Testis (tissue), 5 donors: ENCODE measurements around the gene UBE2E1. TPM values are rescaled to one million over a fixed set of nuclear protein-coding genes. Genes with fewer than 3 reads are reported as not detected.
A peak's percentile ranks its signal among the peaks of the same experiment; 100 is the strongest.

ENCODE experiments used
- DNase-seq: peaks from one replicate; pipeline ENCODE4 v3.0.0-alpha.2; 2019
- H3K27ac ChIP-seq, 2 donors: fragments of 200-600 bp; sonication (generic); one replicate each; pipeline ENCODE4 v1.5.1; 2019
- H3K27me3 ChIP-seq: fragments of 200-600 bp; sonication (generic); one replicate; pipeline ENCODE4 v1.5.1; 2019
- H3K36me3 ChIP-seq: fragments of 200-600 bp; sonication (generic); one replicate; pipeline ENCODE4 v1.5.1; 2017; ENCODE audit warnings: low read depth; ENCODE audit errors: missing control alignments
- H3K4me1 ChIP-seq: fragments of 200-600 bp; sonication (generic); one replicate; pipeline ENCODE4 v1.5.1; 2019
- H3K4me3 ChIP-seq, 2 donors: fragments of 200-600 bp; sonication (generic); one replicate each; pipeline ENCODE4 v1.5.1; 2017 to 2019
- H3K9me3 ChIP-seq: fragments of 200-600 bp; sonication (generic); one replicate; pipeline ENCODE4 v1.5.1; 2017
- CTCF ChIP-seq, 3 experiments: fragments of 450-650 bp in 2 of 3; fragments of 200-600 bp in 1 of 3; sonication (generic) in 1 of 3; IDR thresholded peaks; one replicate each; pipeline ENCODE4 v1.5.1; 2016 to 2019; ENCODE audit warnings: antibody characterized with exemption in 3 of 3, mild to moderate bottlenecking in 2 of 3, moderate library complexity in 1 of 3
- POLR2A ChIP-seq: fragments of 450-650 bp; IDR thresholded peaks from one replicate; pipeline ENCODE4 v1.6.1; 2017; ENCODE audit warnings: antibody characterized with exemption, mild to moderate bottlenecking, moderate library complexity
- WGBS, 2 donors: methylation state at CpG; one replicate each; pipeline ENCODE4 v1.1.5; 2018; 5-methylcytosine and 5-hydroxymethylcytosine counted together
- intact Hi-C: fragments of 100-400 bp; cut with DNase I; formaldehyde crosslinking; loops from one replicate; pipeline ENCODE4 v1.15.1; 2023; ENCODE audit warnings: low total_unique reads
- long read RNA-seq, 2 donors: transcript quantifications; one replicate each; lab custom pipeline, GENCODE V29; 2026
- polyA plus RNA-seq: library from polyadenylated mRNA; stranded (reverse); fragments of 350-450 nt; fragmentation: Illumina TruSeq; extraction: RNeasy Lipid Tissue Mini Kit (QIAGEN cat#74804); gene quantifications from one replicate; pipeline ENCODE4 v1.2.3, GENCODE V29; 2014; ENCODE audit warnings: low read depth, low replicate concordance; ENCODE audit not compliant: insufficient read depth
- total RNA-seq, 2 donors: library from RNA; depleted of rRNA; stranded (reverse); fragments of >200 nt; gene quantifications; one replicate each; pipeline ENCODE4 v1.2.3, GENCODE V29; 2016

UBE2E1 gene
- total RNA-seq, result 10 to 100 TPM; 68.7 to 82.2 TPM
- 89.5 TPM for polyA plus RNA-seq
- long read RNA-seq, donor 1, transcript UBE2E1-201 (6 exons, 1,511 nt), result major isoform, 47 of 58 reads
- long read RNA-seq, donor 1, partial matches to known transcripts, result 6 of 58 reads
- long read RNA-seq, donor 1, other reads (novel, unspliced or antisense), result 0 of 58 reads
- long read RNA-seq, donor 2, transcript UBE2E1-201 (6 exons, 1,511 nt), result major isoform, 28 of 30 reads
- long read RNA-seq, donor 2, partial matches to known transcripts, result 0 of 30 reads
- long read RNA-seq, donor 2, other reads (novel, unspliced or antisense), result 0 of 30 reads

GRCh38 chr3:23805633-23806533 lies at the start of gene UBE2E1:
Gene UBE2E1 (plus strand): TSS chr3:23805955. CDS start chr3:23807270, 1,315 bp downstream.
- peaks cover 13% of the 10 kb centered on the region for H3K4me1 ChIP-seq
- DNase-seq, result peak; percentile 78
- intact Hi-C loops, result no loop called here
- H3K9me3 ChIP-seq, result no peaks in the 10 kb centered on the region
- peak within 1 kb of the TSS; percentile 92 to 97 for H3K27ac ChIP-seq
- no peaks in the 10 kb centered on the region for H3K36me3 ChIP-seq
- H3K27me3 ChIP-seq, result no peaks in the 10 kb centered on the region
- TF ChIP-seq POLR2A (no peak), CTCF (IDR thresholded peaks at IDR 0.05) (no peak)
- peak within 1 kb of the TSS; percentile 78 to 92 for H3K4me3 ChIP-seq
- 0 to 1% methylated on average over 17 to 28 of the region's 82 CpGs for WGBS, 2 donors

- intact Hi-C loops, result no loop called here
- TF ChIP-seq POLR2A (no peak), CTCF (IDR thresholded peaks at IDR 0.05) (no peak)
- Histone ChIP-seq H3K4me3 (no peak overlapping the region), H3K36me3 (no peaks in the 10 kb centered on the region), H3K9me3 (no peaks in the 10 kb centered on the region), H3K27me3 (no peaks in the 10 kb centered on the region), H3K4me1 (peaks cover 10% of the 10 kb centered on the region), H3K27ac (peak overlapping the region; percentile 36 to 50)
- 48 to 56% methylated on average over 3 of the region's 3 CpGs for WGBS, 2 donors
- DNase-seq, result peak; percentile 87
Observed at GRCh38 chr3:23756206-23756840, 49.4 kb upstream of the UBE2E1 start.

DNA sequence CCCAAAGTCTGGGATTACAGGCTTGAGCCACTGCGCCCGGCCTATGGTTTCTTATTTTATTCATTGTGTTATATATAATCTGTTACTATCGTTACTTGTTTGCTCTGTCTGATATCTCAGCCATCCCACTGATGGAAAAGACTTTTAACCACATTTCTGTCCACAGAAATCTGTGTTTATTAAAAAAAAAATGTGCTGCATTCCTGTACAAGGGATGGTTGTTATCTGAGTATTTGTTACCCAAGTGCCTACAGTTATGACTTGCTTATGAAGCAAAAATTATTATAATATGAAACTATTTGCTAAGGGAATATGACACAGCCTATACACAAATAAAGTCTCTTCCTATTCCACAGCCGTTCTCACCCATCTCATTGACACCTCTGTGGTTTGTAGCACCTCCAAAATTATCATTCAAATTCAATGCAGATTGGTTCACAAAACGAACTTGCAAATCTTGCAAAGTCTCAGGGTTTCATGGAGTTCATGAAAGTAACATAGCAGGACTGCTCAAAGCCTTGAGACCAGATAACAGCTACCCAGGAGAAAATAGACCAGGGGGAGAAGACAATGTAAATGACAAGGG lies 47.4 kb upstream of the UBE2E1 start:
- whole genome bisulfite sequencing, 2 donors, result 66 to 84% methylated on average over 5 of the region's 5 CpGs
- Histone ChIP-seq H3K27ac (no peak overlapping the region), H3K4me1 (peaks cover 10% of the 10 kb centered on the region), H3K27me3 (no peaks in the 10 kb centered on the region), H3K9me3 (no peaks in the 10 kb centered on the region), H3K4me3 (no peak overlapping the region), H3K36me3 (no peaks in the 10 kb centered on the region)
- TF ChIP-seq CTCF (IDR thresholded peaks at IDR 0.05), result no peak
- no peak for TF ChIP-seq POLR2A
- no peak for DNase-seq
- intact Hi-C loops, result no loop called here

- 85 to 94% methylated on average over 3 of the region's 3 CpGs for WGBS, 2 donors
- Histone ChIP-seq H3K27me3 (no peaks in the 10 kb centered on the region), H3K9me3 (no peaks in the 10 kb centered on the region), H3K36me3 (no peaks in the 10 kb centered on the region), H3K4me1 (peaks cover 10% of the 10 kb centered on the region), H3K27ac (no peak overlapping the region), H3K4me3 (no peak overlapping the region)
- no peak for TF ChIP-seq CTCF (IDR thresholded peaks at IDR 0.05)
- TF ChIP-seq POLR2A, result no peak
- intact Hi-C loops, result no loop called here
- no peak for DNase-seq
Observed at GRCh38 chr3:23760325-23760724, 45.4 kb upstream of the UBE2E1 start.
